Activated CD4-positive, alpha-beta T cell treated with anti-CD3 and anti-CD28 coated beads, Interleukin-2, amount 10 ng/mL, durations not matched to agents 7 days and 5 days (primary cell): ENCODE results near the gene NEDD4L. TPM values are rescaled to one million over a fixed set of nuclear protein-coding genes. Genes with fewer than 3 reads are reported as not detected.

ENCODE experiments used
- CTCF ChIA-PET: fragments of 350-600 bp; sonication (Branson Sonifier 250); formaldehyde crosslinking; loops from one replicate; lab custom pipeline; 2021; ENCODE audit warnings: antibody characterized with exemption; lab: Charles Lee
- POLR2A ChIA-PET: fragments of 350-600 bp; sonication (Branson Sonifier 250); formaldehyde crosslinking; loops from one replicate; lab custom pipeline; 2021; ENCODE audit warnings: antibody characterized with exemption; lab: Charles Lee
- DNase-seq: peaks from one replicate; pipeline ENCODE4 v3.0.0-alpha.2; 2020
- H3K27ac Mint-ChIP-seq: one replicate; pipeline ENCODE4 v1.8.0; 2021; ENCODE audit warnings: mild to moderate bottlenecking, moderate library complexity, mixed read lengths
- H3K27me3 Mint-ChIP-seq: one replicate; pipeline ENCODE4 v1.8.0; 2021; ENCODE audit warnings: mixed read lengths
- H3K36me3 Mint-ChIP-seq: one replicate; pipeline ENCODE4 v1.8.0; 2021; ENCODE audit warnings: low read depth, mixed read lengths
- H3K4me1 Mint-ChIP-seq: one replicate; pipeline ENCODE4 v1.8.0; 2021; ENCODE audit warnings: mixed read lengths
- H3K4me3 Mint-ChIP-seq: one replicate; pipeline ENCODE4 v1.8.0; 2021; ENCODE audit warnings: mild to moderate bottlenecking, moderate library complexity, mixed read lengths
- H3K9me3 Mint-ChIP-seq: one replicate; pipeline ENCODE4 v1.8.0; 2021; ENCODE audit warnings: mixed read lengths
- total RNA-seq, 2 experiments: library from RNA; stranded (reverse); gene quantifications; one replicate each; pipeline ENCODE4 v1.2.3, GENCODE V29; 2021

Gene NEDD4L
- total RNA-seq, 2 experiments from 2014 or later: 5.6 to 8.1 TPM

DNA sequence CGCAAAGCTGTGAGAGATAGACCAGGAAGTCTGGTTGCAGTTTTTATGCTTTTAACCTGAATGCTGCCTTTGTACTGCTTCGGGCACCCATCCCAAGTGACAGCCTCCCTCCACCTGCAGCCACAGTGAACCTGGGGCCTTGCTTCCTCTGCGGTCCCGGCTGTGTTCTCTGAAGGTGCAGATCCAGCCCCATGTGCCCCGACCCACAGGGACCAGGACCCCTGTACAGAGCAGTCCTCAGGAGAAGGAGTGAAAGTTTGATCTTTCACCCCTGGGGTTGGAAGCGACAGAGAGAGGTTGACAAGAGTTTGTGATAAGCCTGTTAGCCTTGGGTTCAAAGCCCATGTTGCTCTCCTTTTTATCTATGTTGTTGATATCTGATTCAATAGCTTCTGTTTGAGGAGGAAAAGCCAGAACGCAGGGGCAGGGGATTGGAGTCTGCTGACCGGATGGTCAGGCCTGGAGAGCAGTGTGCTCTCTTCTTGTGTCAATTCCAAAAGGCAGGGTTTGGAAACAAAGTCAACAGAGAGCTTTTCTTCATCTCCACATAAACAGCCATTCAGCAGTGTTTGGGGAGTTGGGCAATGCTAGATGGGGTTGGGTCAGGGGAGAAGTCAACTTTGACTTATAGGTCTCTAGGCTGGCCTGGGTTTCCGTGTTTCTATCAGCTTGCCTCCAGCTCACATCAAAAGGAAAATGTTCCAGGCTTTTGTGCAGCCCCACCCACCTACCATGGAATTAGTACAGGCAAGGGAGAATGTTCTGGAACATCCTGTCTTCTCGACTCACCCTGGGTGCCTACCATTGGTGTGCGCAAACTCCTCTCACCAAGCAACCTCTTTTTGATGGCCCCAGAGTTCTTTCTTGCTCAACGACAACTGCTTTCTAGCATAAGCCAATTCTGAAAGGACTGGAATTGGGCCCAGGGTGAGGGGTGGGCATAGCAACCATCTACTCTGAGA is 369.9 kb downstream of the NEDD4L start:
- Mint-ChIP-seq H3K27me3 (peaks cover 9% of the 10 kb centered on the region), H3K9me3 (no peaks in the 10 kb centered on the region), H3K27ac (no peak overlapping the region), H3K4me1 (no peaks in the 10 kb centered on the region), H3K36me3 (no peaks in the 10 kb centered on the region), H3K4me3 (no peak overlapping the region)
- DNase-seq: no peak
- ChIA-PET POLR2A (no interaction called here), CTCF (interaction anchor here (0.7 to 1.3 kb wide), 2 partner anchors 9 to 79 kb away, joined by 3 read pairs; no protein-coding TSS in a partner anchor)

DNA sequence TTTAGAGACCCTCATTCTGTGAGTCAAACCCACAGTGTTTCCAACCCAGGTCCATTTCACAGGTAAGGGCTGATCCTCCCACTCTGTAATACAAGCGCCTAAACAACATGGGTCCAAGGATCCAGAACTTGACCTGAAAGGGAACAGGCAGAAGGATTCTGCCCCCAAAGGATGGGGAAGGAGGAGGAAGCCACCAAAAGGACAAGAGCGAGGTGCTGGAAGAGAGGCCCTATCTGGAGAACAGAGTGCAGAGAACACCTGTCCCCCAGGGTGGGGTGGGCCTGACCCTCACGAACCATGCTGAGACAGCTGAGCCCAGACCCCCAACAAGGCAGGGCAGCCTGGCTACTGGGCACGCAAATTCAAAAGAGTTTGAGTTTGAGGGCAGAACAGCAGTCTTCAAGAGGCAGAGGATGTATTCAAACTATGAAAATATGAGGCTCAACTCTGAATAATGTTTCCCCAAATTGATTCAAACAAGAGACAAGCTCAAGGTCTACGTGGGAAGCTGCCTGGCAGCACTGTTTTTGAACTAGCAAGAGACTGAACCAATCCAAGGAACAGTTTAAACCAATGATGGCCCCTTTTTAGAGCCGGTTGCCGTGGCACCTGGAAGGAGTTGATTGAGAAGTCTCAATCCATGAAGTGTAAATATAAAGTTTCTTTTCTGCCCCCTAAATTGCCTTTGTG is 372.1 kb downstream of the NEDD4L start:
- Mint-ChIP-seq H3K4me3 (no peak overlapping the region), H3K9me3 (no peaks in the 10 kb centered on the region), H3K27ac (no peak overlapping the region), H3K4me1 (no peaks in the 10 kb centered on the region), H3K27me3 (peaks cover 9% of the 10 kb centered on the region), H3K36me3 (no peaks in the 10 kb centered on the region)
- DNase-seq: no peak
- ChIA-PET POLR2A (no interaction called here), CTCF (no interaction called here)

DNA sequence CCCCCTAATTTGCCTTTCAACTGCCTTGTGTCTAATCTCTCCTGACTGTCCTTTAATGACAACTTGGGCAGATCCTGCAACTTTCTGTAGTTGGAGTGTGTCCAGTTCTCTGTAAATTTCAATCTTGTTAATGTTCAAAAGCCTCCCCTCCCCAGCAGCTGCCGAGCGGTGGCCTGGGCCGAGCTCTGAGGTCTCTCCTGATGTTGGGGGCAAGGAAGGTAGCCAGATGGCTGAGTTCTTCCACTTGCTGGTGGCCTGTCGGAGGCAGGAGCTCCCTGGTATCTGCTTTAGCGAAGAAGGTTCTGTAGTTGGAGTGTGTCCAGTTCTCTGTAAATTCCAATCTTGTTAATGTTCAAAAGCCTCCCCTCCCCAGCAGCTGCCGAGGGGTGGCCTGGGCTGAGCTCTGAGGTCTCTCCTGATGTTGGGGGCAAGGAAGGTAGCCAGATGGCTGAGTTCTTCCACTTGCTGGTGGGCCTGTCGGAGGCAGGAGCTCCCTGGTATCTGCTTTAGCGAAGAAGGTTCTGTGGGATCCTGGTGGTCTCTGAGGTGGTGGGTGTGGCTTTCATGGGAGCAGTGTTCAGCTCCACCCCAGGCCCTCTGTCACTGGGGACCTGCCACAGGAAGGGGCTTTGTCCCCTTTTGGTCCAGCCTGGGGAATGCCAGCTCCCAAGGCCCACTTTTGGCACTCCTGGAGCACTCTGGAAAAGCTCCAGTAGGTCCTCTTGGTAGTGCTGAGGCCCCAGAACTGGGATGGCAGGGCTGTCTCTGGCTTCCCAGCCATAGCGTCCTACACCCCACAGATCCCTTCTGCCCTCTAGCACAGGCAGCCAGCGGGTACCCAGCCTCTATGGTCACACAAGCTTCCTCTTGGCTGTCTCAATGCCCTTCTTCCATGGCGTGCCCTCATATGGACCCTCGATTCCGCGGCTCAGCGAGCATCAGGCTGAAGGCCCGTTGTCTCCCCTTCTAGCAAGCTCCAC is 373.0 kb downstream of the NEDD4L start:
- H3K27me3 Mint-ChIP-seq: peaks cover 9% of the 10 kb centered on the region
- H3K27ac Mint-ChIP-seq: no peak overlapping the region
- ChIA-PET CTCF (no interaction called here), POLR2A (interaction anchor here (0.6 kb wide), 1 partner anchor 762 kb away, joined by 4 read pairs; no protein-coding TSS in a partner anchor)
- H3K4me1 Mint-ChIP-seq: no peaks in the 10 kb centered on the region
- H3K9me3 Mint-ChIP-seq: no peaks in the 10 kb centered on the region
- DNase-seq: no peak
- H3K4me3 Mint-ChIP-seq: no peak overlapping the region
- no peaks in the 10 kb centered on the region for H3K36me3 Mint-ChIP-seq

DNA sequence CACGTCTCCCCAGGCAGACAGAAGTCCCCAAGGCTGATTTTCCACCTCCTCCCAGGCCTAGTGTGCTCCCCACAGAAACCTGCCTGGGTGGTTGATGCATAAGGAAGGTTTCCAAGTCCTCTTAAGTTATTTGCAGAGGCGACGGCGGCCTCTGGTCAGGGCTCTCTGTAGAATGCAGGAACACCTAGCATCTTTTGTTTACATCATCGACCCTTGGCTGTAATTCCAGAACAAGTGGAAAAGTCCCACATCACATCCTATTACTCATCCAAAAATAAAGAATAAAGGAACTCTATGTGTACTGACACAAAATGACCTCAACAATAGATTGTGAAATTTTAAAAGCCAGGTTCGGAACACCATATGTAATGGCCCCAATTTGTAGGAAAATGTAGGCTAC is 373.7 kb downstream of the NEDD4L start:
- H3K4me3 Mint-ChIP-seq: no peak overlapping the region
- POLR2A ChIA-PET: interaction anchor here (0.6 kb wide), 1 partner anchor 762 kb away, joined by 4 read pairs; no protein-coding TSS in a partner anchor
- DNase-seq: no peak
- no peaks in the 10 kb centered on the region for H3K4me1 Mint-ChIP-seq
- H3K36me3 Mint-ChIP-seq: no peaks in the 10 kb centered on the region
- H3K9me3 Mint-ChIP-seq: no peaks in the 10 kb centered on the region
- CTCF ChIA-PET: no interaction called here
- peaks cover 11% of the 10 kb centered on the region for H3K27me3 Mint-ChIP-seq
- no peak overlapping the region for H3K27ac Mint-ChIP-seq

DNA sequence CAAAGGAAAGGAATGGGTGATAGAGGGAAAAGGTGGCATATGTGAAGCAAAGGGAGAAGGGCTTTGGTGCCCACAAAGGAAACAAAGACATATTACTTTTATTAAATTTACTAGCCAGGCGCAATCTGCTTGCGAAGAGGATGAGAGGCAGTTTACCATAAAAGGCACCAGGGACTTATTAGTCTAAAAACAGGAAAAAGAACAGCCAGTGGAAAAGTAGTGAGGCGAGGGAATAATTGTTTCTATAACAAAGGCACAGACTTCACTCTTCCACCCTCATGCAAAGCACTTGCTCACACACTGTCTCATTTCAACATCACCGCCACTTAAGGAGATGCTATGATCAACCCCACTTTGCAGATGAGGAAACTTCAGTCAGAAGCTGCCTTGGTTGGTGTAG is 374.3 kb downstream of the NEDD4L start:
- Mint-ChIP-seq H3K36me3 (no peaks in the 10 kb centered on the region), H3K27me3 (peaks cover 8% of the 10 kb centered on the region), H3K9me3 (no peaks in the 10 kb centered on the region), H3K27ac (peak overlapping the region; percentile 58), H3K4me3 (no peak overlapping the region), H3K4me1 (no peaks in the 10 kb centered on the region)
- CTCF ChIA-PET: no interaction called here
- no peak for DNase-seq
- POLR2A ChIA-PET: no interaction called here

DNA sequence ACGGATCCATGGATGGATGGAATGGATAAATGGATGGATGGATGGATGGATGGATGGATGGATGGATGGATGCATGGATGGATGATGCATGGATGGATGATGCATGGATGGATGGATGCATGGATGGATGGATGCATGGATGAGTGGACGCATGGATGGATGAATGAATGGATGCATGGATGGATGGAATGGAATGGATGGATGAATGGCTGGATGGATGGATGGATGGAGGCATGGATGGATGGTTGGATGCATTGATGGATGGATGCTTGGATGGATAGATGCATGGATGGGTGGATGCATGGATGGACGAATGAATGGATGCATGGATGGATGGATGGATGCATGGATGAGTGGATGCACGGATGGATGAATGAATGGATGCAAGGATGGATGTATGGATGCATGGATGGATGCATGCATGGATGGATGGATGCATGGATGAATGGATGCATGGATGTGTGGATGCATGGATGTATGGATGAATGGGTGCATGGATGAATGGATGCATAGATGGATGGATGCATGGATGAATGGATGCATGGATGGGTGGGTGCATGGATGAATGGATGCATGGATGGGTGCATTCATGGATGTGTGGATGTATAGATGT is 375.7 kb downstream of the NEDD4L start:
- ChIA-PET CTCF (no interaction called here), POLR2A (no interaction called here)
- Mint-ChIP-seq H3K9me3 (no peaks in the 10 kb centered on the region), H3K27me3 (peaks cover 8% of the 10 kb centered on the region), H3K4me3 (no peak overlapping the region), H3K27ac (no peak overlapping the region), H3K36me3 (no peaks in the 10 kb centered on the region), H3K4me1 (no peaks in the 10 kb centered on the region)
- no peak for DNase-seq

DNA sequence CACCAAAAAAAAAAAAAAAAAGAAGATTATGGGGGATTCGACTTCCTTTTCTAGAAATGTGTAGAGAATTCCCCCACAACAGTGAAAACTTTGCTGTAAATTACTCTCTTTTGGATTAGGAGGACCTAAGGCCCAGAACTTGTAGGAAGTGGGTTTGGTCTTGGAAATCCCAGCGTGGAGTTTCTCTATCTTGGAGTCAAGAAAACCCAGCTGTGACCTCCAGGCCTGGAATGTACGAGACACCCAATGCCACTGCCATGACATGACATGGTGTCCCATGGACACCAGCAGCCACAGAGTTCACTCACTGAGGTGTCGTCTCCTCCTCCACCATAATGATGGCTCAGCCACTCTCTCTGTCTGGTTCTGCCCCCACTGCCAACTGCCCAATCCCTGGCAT is 382.6 kb downstream of the NEDD4L start:
- CTCF ChIA-PET: interaction anchor here (0.6 to 1.3 kb wide), 2 partner anchors 13 to 14 kb away, joined by 3 to 4 read pairs; no protein-coding TSS in a partner anchor
- DNase-seq: no peak
- no peak overlapping the region for H3K27ac Mint-ChIP-seq
- no peaks in the 10 kb centered on the region for H3K36me3 Mint-ChIP-seq
- H3K9me3 Mint-ChIP-seq: no peaks in the 10 kb centered on the region
- peaks cover 2% of the 10 kb centered on the region for H3K27me3 Mint-ChIP-seq
- H3K4me3 Mint-ChIP-seq: no peak overlapping the region
- no peaks in the 10 kb centered on the region for H3K4me1 Mint-ChIP-seq
- POLR2A ChIA-PET: no interaction called here

DNA sequence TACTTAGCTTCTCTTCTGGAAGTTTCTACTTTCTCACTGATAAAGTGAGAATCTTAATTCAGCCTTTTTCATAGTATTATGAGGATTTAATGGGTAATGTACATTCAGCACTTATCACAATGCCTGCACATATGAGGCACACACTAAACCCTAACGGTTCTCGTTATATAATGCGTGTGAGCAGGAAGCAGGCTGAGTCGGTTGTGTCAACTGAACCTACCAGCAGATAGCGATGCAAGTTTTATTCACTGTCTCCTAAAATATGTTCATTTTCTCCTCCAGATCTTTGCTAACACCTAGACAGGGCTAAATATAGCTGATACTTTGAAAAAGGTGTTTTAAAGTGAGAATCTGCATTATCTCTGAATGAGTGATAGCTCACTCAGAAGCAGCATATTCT is 383.3 kb downstream of the NEDD4L start:
- Mint-ChIP-seq H3K9me3 (no peaks in the 10 kb centered on the region), H3K27ac (no peak overlapping the region), H3K36me3 (no peaks in the 10 kb centered on the region), H3K4me3 (no peak overlapping the region), H3K4me1 (no peaks in the 10 kb centered on the region), H3K27me3 (no peaks in the 10 kb centered on the region)
- ChIA-PET POLR2A (no interaction called here), CTCF (interaction anchor here (1.3 kb wide), 1 partner anchor 13 kb away, joined by 4 read pairs; no protein-coding TSS in a partner anchor)
- DNase-seq: no peak

DNA sequence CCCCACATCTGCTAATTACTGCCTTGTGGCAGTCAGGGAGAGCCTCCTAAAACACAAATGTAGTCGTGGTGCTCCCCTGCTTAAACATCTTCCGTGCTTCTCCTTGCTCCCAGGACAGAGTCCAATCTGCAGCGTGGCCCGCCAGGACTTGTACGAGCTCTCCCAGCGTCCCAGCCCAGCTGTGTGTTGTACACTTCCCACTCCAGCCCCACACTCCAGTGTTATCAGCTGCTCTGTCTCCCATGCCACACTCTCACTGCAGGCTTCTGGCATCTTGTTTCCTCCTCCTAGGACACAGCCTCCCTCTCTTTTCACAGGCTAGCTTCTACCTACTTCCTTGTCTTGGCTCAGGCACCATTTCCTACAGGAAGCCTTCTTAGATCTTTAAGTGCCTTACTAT is 385.4 kb downstream of the NEDD4L start:
- no peak for DNase-seq
- Mint-ChIP-seq H3K9me3 (no peaks in the 10 kb centered on the region), H3K36me3 (no peaks in the 10 kb centered on the region), H3K4me1 (no peaks in the 10 kb centered on the region), H3K4me3 (no peak overlapping the region), H3K27ac (no peak overlapping the region), H3K27me3 (no peaks in the 10 kb centered on the region)
- ChIA-PET CTCF (no interaction called here), POLR2A (no interaction called here)

DNA sequence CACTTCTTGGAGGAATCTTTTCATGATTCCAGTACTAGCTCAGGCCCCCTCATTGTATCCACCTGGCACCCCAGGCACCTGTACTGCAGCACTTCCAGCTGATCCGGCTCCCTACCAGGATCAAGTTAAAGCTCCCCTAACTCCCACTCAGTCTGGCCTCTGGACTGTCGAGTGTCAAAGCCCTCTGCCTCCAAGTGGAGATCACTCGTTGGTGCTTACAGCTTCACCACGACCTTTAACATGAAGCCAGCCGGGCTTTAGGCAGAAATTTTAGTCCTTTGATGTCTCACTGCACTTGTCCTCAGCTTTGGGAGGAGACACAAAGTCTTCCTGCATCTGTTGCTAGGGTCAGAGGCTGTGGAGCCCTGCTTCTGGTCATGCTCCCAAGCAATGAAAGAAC is 387.2 kb downstream of the NEDD4L start:
- ChIA-PET CTCF (interaction anchor here (1.2 kb wide), 1 partner anchor 9 kb away, joined by 3 read pairs; no protein-coding TSS in a partner anchor), POLR2A (no interaction called here)
- DNase-seq: no peak
- H3K27ac Mint-ChIP-seq: no peak overlapping the region
- H3K4me3 Mint-ChIP-seq: no peak overlapping the region
- peaks cover 5% of the 10 kb centered on the region for H3K9me3 Mint-ChIP-seq
- H3K4me1 Mint-ChIP-seq: no peaks in the 10 kb centered on the region
- H3K36me3 Mint-ChIP-seq: no peaks in the 10 kb centered on the region
- peaks cover 15% of the 10 kb centered on the region for H3K27me3 Mint-ChIP-seq

DNA sequence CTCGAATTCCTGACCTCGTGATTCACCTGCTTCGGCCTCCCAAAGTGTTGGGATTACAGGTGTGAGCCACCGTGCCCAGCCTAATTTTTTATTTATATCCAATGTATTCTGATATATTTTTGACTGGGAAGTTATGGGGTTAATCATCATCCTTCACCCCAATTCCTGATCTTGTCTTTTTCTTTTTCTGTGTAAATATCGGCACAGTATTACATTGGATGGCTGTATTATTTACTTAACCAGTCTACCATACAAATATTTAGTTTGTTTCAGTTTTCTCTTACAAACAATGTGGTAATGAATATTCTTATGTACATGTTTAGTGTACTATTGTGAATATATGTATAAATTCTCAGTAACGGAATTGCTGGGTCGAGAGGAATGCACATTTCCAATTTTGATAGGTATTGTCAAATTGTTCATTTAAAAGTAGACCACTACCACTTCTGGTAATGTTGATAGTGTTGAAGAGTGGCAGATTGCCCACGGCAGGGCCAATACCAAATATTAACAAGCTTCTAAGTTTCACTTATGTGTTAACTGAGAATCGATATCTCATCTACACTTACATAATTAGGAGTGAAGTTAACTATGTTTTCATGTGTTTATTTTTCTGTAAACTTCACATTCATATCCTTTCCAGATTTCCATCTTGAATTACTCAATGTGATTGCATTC is 388.2 kb downstream of the NEDD4L start:
- no peak overlapping the region for H3K27ac Mint-ChIP-seq
- no peaks in the 10 kb centered on the region for H3K36me3 Mint-ChIP-seq
- peaks cover 5% of the 10 kb centered on the region for H3K9me3 Mint-ChIP-seq
- no peaks in the 10 kb centered on the region for H3K4me1 Mint-ChIP-seq
- ChIA-PET POLR2A (no interaction called here), CTCF (interaction anchor here (0.7 kb wide), 1 partner anchor 551 kb away, joined by 3 read pairs; no protein-coding TSS in a partner anchor)
- DNase-seq: no peak
- no peak overlapping the region for H3K4me3 Mint-ChIP-seq
- peaks cover 15% of the 10 kb centered on the region for H3K27me3 Mint-ChIP-seq
